WTC11 (cell line): ENCODE results near the gene SPRING1. TPM values are rescaled to one million over a fixed set of nuclear protein-coding genes. Genes with fewer than 3 reads are reported as not detected.

Experiments
- ATAC-seq: fragments of 200-7000 bp; cut with Tn5 transposase; 2 replicates; pipeline ENCODE4 v1.10.0; 2021; ENCODE audit warnings: mild to moderate bottlenecking, moderate library complexity
- CTCF ChIA-PET: fragments of 300-600 bp; sonication (Branson Sonifier 250); formaldehyde crosslinking; loops from one replicate; lab custom pipeline; 2021; ENCODE audit warnings: antibody characterized with exemption; lab: Charles Lee
- POLR2A ChIA-PET: fragments of 350-600 bp; sonication (Branson Sonifier 250); formaldehyde crosslinking; loops from one replicate; lab custom pipeline; 2021; ENCODE audit warnings: antibody characterized with exemption; lab: Charles Lee
- DNase-seq: peaks from one replicate; pipeline ENCODE4 v3.0.0; 2021; ENCODE audit warnings: low spot score
- H3K27ac Mint-ChIP-seq: 2 replicates; pipeline ENCODE4 v1.8.0; 2021; ENCODE audit warnings: mixed read lengths
- H3K27me3 Mint-ChIP-seq: 2 replicates; pipeline ENCODE4 v1.8.0; 2021; ENCODE audit warnings: low read depth, mild to moderate bottlenecking, moderate library complexity, mixed read lengths
- H3K36me3 Mint-ChIP-seq: 2 replicates; pipeline ENCODE4 v1.8.0; 2021; ENCODE audit warnings: mixed read lengths
- H3K4me1 Mint-ChIP-seq: 2 replicates; pipeline ENCODE4 v1.8.0; 2022; ENCODE audit warnings: mixed read lengths
- H3K4me3 Mint-ChIP-seq: 2 replicates; pipeline ENCODE4 v1.8.0; 2021; ENCODE audit warnings: mild to moderate bottlenecking, moderate library complexity, mixed read lengths
- H3K9me3 Mint-ChIP-seq: 2 replicates; pipeline ENCODE4 v1.8.0; 2021; ENCODE audit warnings: mixed read lengths
- ATF1 ChIP-seq: sonication (generic); formaldehyde crosslinking; IDR thresholded peaks from 2 replicates; pipeline ENCODE4 v1.8.1; 2023; ENCODE audit warnings: mild to moderate bottlenecking, moderate library complexity, missing genetic modification reagents
- ESRRA ChIP-seq: sonication (generic); formaldehyde crosslinking; IDR thresholded peaks from 2 replicates; pipeline ENCODE4 v1.8.1; 2022; ENCODE audit warnings: mild to moderate bottlenecking, missing genetic modification reagents, borderline replicate concordance
- JUN ChIP-seq: sonication (generic); formaldehyde crosslinking; IDR thresholded peaks from 2 replicates; pipeline ENCODE4 v1.8.0; 2023; ENCODE audit warnings: mild to moderate bottlenecking, missing genetic modification reagents
- KAT7 ChIP-seq: sonication (generic); formaldehyde crosslinking; IDR thresholded peaks from 2 replicates; pipeline ENCODE4 v1.8.1; 2023; ENCODE audit warnings: missing genetic modification reagents, mild to moderate bottlenecking, borderline replicate concordance
- MXD4 ChIP-seq: fragments of 250-450 bp; sonication (Bioruptor Pico); IDR thresholded peaks from 2 replicates; pipeline ENCODE4 v1.8.0; 2021; ENCODE audit warnings: mild to moderate bottlenecking, moderate library complexity, borderline replicate concordance
- ZBTB21 ChIP-seq: sonication (generic); formaldehyde crosslinking; IDR thresholded peaks from 2 replicates; pipeline ENCODE4 v1.8.1; 2023; ENCODE audit warnings: mild to moderate bottlenecking, missing genetic modification reagents, borderline replicate concordance
- ZNF121 ChIP-seq: sonication (generic); formaldehyde crosslinking; IDR thresholded peaks from 2 replicates; pipeline ENCODE4 v1.8.0; 2023; ENCODE audit warnings: missing genetic modification reagents
- ZNF232 ChIP-seq: sonication (generic); formaldehyde crosslinking; IDR thresholded peaks from 2 replicates; pipeline ENCODE4 v1.8.0; 2022; ENCODE audit warnings: mild to moderate bottlenecking, missing genetic modification reagents
- total RNA-seq: library from RNA; stranded (reverse); gene quantifications from 3 replicates; pipeline ENCODE4 v1.2.3, GENCODE V29; 2021
- TF ChIP-seq, protein P1 (sequence below): sonication (generic); formaldehyde crosslinking; IDR thresholded peaks from 2 replicates; pipeline ENCODE4 v1.8.1; 2023; ENCODE audit warnings: mild to moderate bottlenecking, moderate library complexity, missing genetic modification reagents
- TF ChIP-seq, protein P2 (sequence below): sonication (generic); formaldehyde crosslinking; IDR thresholded peaks from 2 replicates; pipeline ENCODE4 v1.8.1; 2023; ENCODE audit warnings: mild to moderate bottlenecking, missing genetic modification reagents
- TF ChIP-seq, protein P3 (sequence below): fragments of 200-600 bp; IDR thresholded peaks from 2 replicates; pipeline ENCODE4 v1.8.0; 2022; ENCODE audit warnings: antibody characterized with exemption
- TF ChIP-seq, protein P4 (sequence below): sonication (generic); formaldehyde crosslinking; IDR thresholded peaks from 2 replicates; pipeline ENCODE4 v1.8.1; 2023; ENCODE audit warnings: mild to moderate bottlenecking, missing genetic modification reagents
- TF ChIP-seq, protein P5 (sequence below): sonication (generic); formaldehyde crosslinking; IDR thresholded peaks from 2 replicates; pipeline ENCODE4 v1.8.0; 2023; ENCODE audit warnings: missing genetic modification reagents
- TF ChIP-seq, protein P6 (sequence below): sonication (generic); formaldehyde crosslinking; IDR thresholded peaks from 2 replicates; pipeline ENCODE4 v1.8.0; 2022; ENCODE audit warnings: missing genetic modification reagents

Gene SPRING1
- total RNA-seq, 1 experiment from 2014 or later, result 46.1 TPM

DNA sequence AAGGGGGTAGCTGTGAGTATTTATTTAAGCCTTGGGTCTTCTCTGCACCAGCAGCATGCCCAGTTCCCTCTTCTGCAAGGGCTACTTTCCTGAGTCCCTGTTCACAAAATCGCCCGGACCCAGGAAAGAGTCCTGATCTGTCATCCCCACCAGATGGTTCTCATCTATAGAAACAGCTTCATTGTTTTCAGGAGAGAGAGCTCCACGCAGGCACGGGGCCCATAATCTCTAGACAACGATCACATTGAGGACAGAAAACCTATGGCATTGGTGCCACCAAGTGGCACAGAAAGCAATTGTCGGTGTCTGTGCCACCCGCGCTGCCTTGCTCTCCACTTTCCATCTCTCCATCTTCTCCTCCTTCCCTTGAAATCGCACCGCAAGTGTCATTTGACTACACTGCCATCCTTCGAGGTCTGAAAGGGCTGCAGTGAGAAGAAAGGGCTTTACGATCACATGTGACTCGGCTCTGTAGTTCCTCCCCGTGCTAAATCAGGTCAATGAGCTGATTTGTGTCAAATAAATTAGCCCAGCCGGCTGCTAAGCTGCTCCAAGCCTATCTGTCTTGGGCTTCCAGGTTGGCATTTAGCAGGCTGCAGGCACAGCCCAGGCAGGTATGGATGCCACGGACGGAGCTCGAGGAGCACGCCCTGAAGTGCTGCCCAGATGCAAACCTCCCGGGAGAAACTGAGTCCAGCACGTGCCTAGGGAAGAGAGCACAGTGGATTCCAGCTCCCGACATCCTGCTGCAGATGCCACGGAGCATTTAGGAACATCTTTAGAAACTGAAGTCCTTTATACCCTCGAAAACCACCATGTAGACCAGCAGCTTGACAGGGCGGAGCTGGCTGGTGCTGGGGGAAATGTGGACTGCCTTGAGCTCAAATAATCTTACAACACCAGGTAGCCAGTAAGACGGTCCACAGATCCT lies 28.8 kb downstream of the SPRING1 start (continued):
- TF ChIP-seq, protein P1, sequence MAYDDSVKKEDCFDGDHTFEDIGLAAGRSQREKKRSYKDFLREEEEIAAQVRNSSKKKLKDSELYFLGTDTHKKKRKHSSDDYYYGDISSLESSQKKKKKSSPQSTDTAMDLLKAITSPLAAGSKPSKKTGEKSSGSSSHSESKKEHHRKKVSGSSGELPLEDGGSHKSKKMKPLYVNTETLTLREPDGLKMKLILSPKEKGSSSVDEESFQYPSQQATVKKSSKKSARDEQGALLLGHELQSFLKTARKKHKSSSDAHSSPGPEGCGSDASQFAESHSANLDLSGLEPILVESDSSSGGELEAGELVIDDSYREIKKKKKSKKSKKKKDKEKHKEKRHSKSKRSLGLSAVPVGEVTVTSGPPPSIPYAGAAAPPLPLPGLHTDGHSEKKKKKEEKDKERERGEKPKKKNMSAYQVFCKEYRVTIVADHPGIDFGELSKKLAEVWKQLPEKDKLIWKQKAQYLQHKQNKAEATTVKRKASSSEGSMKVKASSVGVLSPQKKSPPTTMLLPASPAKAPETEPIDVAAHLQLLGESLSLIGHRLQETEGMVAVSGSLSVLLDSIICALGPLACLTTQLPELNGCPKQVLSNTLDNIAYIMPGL, result no peak
- TF ChIP-seq, protein P2, sequence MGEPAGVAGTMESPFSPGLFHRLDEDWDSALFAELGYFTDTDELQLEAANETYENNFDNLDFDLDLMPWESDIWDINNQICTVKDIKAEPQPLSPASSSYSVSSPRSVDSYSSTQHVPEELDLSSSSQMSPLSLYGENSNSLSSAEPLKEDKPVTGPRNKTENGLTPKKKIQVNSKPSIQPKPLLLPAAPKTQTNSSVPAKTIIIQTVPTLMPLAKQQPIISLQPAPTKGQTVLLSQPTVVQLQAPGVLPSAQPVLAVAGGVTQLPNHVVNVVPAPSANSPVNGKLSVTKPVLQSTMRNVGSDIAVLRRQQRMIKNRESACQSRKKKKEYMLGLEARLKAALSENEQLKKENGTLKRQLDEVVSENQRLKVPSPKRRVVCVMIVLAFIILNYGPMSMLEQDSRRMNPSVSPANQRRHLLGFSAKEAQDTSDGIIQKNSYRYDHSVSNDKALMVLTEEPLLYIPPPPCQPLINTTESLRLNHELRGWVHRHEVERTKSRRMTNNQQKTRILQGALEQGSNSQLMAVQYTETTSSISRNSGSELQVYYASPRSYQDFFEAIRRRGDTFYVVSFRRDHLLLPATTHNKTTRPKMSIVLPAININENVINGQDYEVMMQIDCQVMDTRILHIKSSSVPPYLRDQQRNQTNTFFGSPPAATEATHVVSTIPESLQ (CRISPR knock-in tag), result no peak
- TF ChIP-seq MXD4 (no peak), ZBTB21 (CRISPR knock-in tag) (no peak), ATF1 (CRISPR knock-in tag) (no peak), ESRRA (no peak), ZNF121 (CRISPR knock-in tag) (no peak), JUN (CRISPR knock-in tag) (no peak)
- TF ChIP-seq, protein P3, sequence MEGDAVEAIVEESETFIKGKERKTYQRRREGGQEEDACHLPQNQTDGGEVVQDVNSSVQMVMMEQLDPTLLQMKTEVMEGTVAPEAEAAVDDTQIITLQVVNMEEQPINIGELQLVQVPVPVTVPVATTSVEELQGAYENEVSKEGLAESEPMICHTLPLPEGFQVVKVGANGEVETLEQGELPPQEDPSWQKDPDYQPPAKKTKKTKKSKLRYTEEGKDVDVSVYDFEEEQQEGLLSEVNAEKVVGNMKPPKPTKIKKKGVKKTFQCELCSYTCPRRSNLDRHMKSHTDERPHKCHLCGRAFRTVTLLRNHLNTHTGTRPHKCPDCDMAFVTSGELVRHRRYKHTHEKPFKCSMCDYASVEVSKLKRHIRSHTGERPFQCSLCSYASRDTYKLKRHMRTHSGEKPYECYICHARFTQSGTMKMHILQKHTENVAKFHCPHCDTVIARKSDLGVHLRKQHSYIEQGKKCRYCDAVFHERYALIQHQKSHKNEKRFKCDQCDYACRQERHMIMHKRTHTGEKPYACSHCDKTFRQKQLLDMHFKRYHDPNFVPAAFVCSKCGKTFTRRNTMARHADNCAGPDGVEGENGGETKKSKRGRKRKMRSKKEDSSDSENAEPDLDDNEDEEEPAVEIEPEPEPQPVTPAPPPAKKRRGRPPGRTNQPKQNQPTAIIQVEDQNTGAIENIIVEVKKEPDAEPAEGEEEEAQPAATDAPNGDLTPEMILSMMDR, result no peak
- TF ChIP-seq, protein P4, sequence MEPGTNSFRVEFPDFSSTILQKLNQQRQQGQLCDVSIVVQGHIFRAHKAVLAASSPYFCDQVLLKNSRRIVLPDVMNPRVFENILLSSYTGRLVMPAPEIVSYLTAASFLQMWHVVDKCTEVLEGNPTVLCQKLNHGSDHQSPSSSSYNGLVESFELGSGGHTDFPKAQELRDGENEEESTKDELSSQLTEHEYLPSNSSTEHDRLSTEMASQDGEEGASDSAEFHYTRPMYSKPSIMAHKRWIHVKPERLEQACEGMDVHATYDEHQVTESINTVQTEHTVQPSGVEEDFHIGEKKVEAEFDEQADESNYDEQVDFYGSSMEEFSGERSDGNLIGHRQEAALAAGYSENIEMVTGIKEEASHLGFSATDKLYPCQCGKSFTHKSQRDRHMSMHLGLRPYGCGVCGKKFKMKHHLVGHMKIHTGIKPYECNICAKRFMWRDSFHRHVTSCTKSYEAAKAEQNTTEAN (CRISPR knock-in tag), result no peak
- TF ChIP-seq, protein P5, sequence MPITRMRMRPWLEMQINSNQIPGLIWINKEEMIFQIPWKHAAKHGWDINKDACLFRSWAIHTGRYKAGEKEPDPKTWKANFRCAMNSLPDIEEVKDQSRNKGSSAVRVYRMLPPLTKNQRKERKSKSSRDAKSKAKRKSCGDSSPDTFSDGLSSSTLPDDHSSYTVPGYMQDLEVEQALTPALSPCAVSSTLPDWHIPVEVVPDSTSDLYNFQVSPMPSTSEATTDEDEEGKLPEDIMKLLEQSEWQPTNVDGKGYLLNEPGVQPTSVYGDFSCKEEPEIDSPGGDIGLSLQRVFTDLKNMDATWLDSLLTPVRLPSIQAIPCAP (CRISPR knock-in tag), result no peak

DNA sequence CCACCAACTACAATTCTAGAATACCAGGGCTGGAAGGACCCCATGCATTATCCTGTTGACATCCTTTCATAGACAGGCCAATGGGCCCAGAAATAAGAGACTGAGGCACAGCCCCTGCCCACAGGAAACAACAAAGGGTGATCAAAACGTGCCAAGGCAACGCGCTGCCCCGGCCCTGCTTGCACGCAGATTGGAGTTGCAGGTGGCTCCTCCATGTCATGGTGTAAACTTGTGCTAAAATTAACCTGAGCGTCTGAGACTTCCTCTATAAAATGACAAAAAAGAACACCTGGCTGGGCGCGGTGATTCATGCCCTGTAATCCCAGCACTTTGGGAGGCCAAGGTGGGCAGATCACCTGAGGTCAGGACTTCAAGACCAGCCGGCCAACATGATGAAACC lies 30.1 kb downstream of the SPRING1 start:
- Mint-ChIP-seq H3K9me3 (no peaks in the 10 kb centered on the region), H3K36me3 (peaks cover 5% of the 10 kb centered on the region), H3K4me3 (no peak overlapping the region), H3K27ac (no peak overlapping the region), H3K27me3 (peaks cover 7% of the 10 kb centered on the region), H3K4me1 (peaks cover 11% of the 10 kb centered on the region)
- no peak for ATAC-seq
- TF ChIP-seq, protein P6, sequence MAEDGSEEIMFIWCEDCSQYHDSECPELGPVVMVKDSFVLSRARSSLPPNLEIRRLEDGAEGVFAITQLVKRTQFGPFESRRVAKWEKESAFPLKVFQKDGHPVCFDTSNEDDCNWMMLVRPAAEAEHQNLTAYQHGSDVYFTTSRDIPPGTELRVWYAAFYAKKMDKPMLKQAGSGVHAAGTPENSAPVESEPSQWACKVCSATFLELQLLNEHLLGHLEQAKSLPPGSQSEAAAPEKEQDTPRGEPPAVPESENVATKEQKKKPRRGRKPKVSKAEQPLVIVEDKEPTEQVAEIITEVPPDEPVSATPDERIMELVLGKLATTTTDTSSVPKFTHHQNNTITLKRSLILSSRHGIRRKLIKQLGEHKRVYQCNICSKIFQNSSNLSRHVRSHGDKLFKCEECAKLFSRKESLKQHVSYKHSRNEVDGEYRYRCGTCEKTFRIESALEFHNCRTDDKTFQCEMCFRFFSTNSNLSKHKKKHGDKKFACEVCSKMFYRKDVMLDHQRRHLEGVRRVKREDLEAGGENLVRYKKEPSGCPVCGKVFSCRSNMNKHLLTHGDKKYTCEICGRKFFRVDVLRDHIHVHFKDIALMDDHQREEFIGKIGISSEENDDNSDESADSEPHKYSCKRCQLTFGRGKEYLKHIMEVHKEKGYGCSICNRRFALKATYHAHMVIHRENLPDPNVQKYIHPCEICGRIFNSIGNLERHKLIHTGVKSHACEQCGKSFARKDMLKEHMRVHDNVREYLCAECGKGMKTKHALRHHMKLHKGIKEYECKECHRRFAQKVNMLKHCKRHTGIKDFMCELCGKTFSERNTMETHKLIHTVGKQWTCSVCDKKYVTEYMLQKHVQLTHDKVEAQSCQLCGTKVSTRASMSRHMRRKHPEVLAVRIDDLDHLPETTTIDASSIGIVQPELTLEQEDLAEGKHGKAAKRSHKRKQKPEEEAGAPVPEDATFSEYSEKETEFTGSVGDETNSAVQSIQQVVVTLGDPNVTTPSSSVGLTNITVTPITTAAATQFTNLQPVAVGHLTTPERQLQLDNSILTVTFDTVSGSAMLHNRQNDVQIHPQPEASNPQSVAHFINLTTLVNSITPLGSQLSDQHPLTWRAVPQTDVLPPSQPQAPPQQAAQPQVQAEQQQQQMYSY (CRISPR knock-in tag), result no peak
- TF ChIP-seq KAT7 (CRISPR knock-in tag) (no peak), ZNF232 (CRISPR knock-in tag) (no peak)
- ChIA-PET POLR2A (no interaction called here), CTCF (no interaction called here)
- no peak for DNase-seq
